GM23338 (cell line): ENCODE results near the gene MRTO4. TPM values are rescaled to one million over a fixed set of nuclear protein-coding genes. Genes with fewer than 3 reads are reported as not detected.
"Not testable (repeated sequence)": the region's sequence is repeated elsewhere in the genome, so short reads cannot be mapped to it uniquely, and the experiment has no call there.

Experiments used
- ATAC-seq: fragments of 200-7000 bp; cut with Tn5 transposase; 3 replicates; pipeline ENCODE4 v1.9.1; 2020
- DNase-seq: peaks from one replicate; pipeline ENCODE4 v3.0.0-alpha.2; 2015; ENCODE audit warnings: low spot score
- H2AFZ ChIP-seq: fragments of 200-600 bp; sonication (generic); 2 replicates; pipeline ENCODE4 v1.8.0; 2016; ENCODE audit warnings: antibody characterized with exemption, mild to moderate bottlenecking, moderate library complexity
- H3F3A ChIP-seq: fragments of 200-600 bp; sonication (generic); replicated peaks from 2 replicates; pipeline ENCODE4 v1.8.0; 2017; ENCODE audit warnings: antibody characterized with exemption, mixed run types, low read depth
- H3K27ac ChIP-seq: fragments of 200-600 bp; sonication (generic); 2 replicates; pipeline ENCODE4 v1.6.1; 2016; ENCODE audit warnings: low read depth
- H3K27me3 ChIP-seq: fragments of 200-600 bp; sonication (generic); 2 replicates; pipeline ENCODE4 v1.8.0; 2016; ENCODE audit warnings: mild to moderate bottlenecking, mixed run types, moderate library complexity; ENCODE audit not compliant: insufficient read depth
- H3K36me3 ChIP-seq: fragments of 200-600 bp; sonication (generic); 2 replicates; pipeline ENCODE4 v1.8.0; 2016; ENCODE audit warnings: mild to moderate bottlenecking; ENCODE audit not compliant: insufficient read depth
- H3K4me1 ChIP-seq: fragments of 200-600 bp; sonication (generic); 2 replicates; pipeline ENCODE4 v1.8.0; 2016; ENCODE audit warnings: mild to moderate bottlenecking, moderate library complexity; ENCODE audit not compliant: insufficient read depth
- H3K4me2 ChIP-seq: fragments of 200-600 bp; sonication (generic); 2 replicates; pipeline ENCODE4 v1.7.1; 2017; ENCODE audit warnings: mixed run types
- H3K4me3 ChIP-seq: fragments of 200-600 bp; sonication (generic); 2 replicates; pipeline ENCODE4 v1.6.1; 2016; ENCODE audit warnings: mixed run types
- H3K79me2 ChIP-seq: fragments of 200-600 bp; sonication (generic); replicated peaks from 2 replicates; pipeline ENCODE4 v1.8.0; 2017; ENCODE audit warnings: mild to moderate bottlenecking; ENCODE audit not compliant: insufficient read depth
- H3K9me2 ChIP-seq: fragments of 200-600 bp; sonication (generic); 2 replicates; pipeline ENCODE4 v1.8.0; 2017; ENCODE audit not compliant: insufficient read depth
- H4K20me1 ChIP-seq: fragments of 200-600 bp; sonication (generic); replicated peaks from 2 replicates; pipeline ENCODE4 v1.8.0; 2017; ENCODE audit warnings: mild to moderate bottlenecking; ENCODE audit not compliant: insufficient read depth
- H3K27ac Mint-ChIP-seq: 2 replicates; pipeline ENCODE4 v1.8.0; 2020; ENCODE audit warnings: inconsistent platforms, mild to moderate bottlenecking, moderate library complexity, mixed read lengths
- H3K27me3 Mint-ChIP-seq: 3 replicates; pipeline ENCODE4 v1.8.0; 2022; ENCODE audit warnings: low read depth, mild to moderate bottlenecking, moderate library complexity, mixed read lengths, inconsistent platforms; ENCODE audit not compliant: insufficient read depth, poor library complexity
- H3K36me3 Mint-ChIP-seq: 3 replicates; pipeline ENCODE4 v1.8.0; 2021; ENCODE audit warnings: low read depth, mild to moderate bottlenecking, inconsistent platforms, moderate library complexity, mixed read lengths
- H3K4me1 Mint-ChIP-seq: 3 replicates; pipeline ENCODE4 v1.8.0; 2020; ENCODE audit warnings: mild to moderate bottlenecking, inconsistent platforms, mixed read lengths
- H3K4me3 Mint-ChIP-seq: 3 replicates; pipeline ENCODE4 v1.8.0; 2021; ENCODE audit warnings: moderate library complexity, mild to moderate bottlenecking, inconsistent platforms, mixed read lengths
- H3K9me3 Mint-ChIP-seq: 3 replicates; pipeline ENCODE4 v1.8.0; 2020; ENCODE audit warnings: moderate library complexity, mild to moderate bottlenecking, inconsistent platforms, mixed read lengths
- CREB1 ChIP-seq: fragments of 250-450 bp; sonication (Bioruptor Pico); IDR thresholded peaks from 2 replicates; pipeline ENCODE4 v1.5.0; 2020; ENCODE audit warnings: low read depth, mild to moderate bottlenecking, moderate library complexity
- CTCF ChIP-seq, 2 experiments: fragments of 200-600 bp in 1 of 2; sonication (generic) in 1 of 2; conservative IDR thresholded peaks; 2 replicates each; pipeline versions ENCODE4 v1.5.1 to v1.6.1; 2016 to 2017; ENCODE audit warnings: antibody characterized with exemption in 2 of 2, low read depth in 2 of 2, mild to moderate bottlenecking in 2 of 2, moderate library complexity in 1 of 2
- ETS1 ChIP-seq: IDR thresholded peaks from 2 replicates; pipeline ENCODE4 v1.6.1; 2016; ENCODE audit warnings: antibody characterized with exemption
- EZH2 ChIP-seq: fragments of 200-600 bp; sonication (generic); IDR thresholded peaks from one replicate; pipeline ENCODE4 v1.8.0; 2017; ENCODE audit warnings: antibody characterized with exemption, mild to moderate bottlenecking, low read depth; ENCODE audit not compliant: unreplicated experiment
- EZH2phosphoT487 ChIP-seq: fragments of 200-600 bp; sonication (generic); IDR thresholded peaks from one replicate; pipeline ENCODE4 v1.8.1; 2018; ENCODE audit warnings: antibody characterized with exemption; ENCODE audit not compliant: unreplicated experiment
- JUNB ChIP-seq: IDR thresholded peaks from one replicate; pipeline ENCODE4 v1.6.1; 2016; ENCODE audit warnings: antibody characterized with exemption; ENCODE audit not compliant: unreplicated experiment
- NANOG ChIP-seq: IDR thresholded peaks from 2 replicates; pipeline ENCODE4 v1.6.1; 2016; ENCODE audit warnings: antibody characterized with exemption, borderline replicate concordance
- STAT1 ChIP-seq: IDR thresholded peaks from one replicate; pipeline ENCODE4 v1.6.1; 2016; ENCODE audit warnings: antibody characterized with exemption; ENCODE audit not compliant: unreplicated experiment
- ZNF114 ChIP-seq: fragments of 250-450 bp; sonication (Bioruptor Pico); IDR thresholded peaks from 2 replicates; pipeline ENCODE4 v1.5.0; 2020; ENCODE audit warnings: mild to moderate bottlenecking, moderate library complexity
- ZNF331 ChIP-seq: fragments of 250-450 bp; sonication (Bioruptor Pico); IDR thresholded peaks from 2 replicates; pipeline ENCODE4 v1.5.0; 2020; ENCODE audit warnings: low read depth, mild to moderate bottlenecking, moderate library complexity
- ZNF462 ChIP-seq: fragments of 250-450 bp; sonication (Bioruptor Pico); IDR thresholded peaks from 2 replicates; pipeline ENCODE4 v1.5.0; 2020; ENCODE audit warnings: mild to moderate bottlenecking, moderate library complexity
- polyA plus RNA-seq: library from polyadenylated mRNA; unstranded; fragments of >200 nt; fragmentation: Nextera tagmentation; extraction: Ambion mirVana; gene quantifications from 2 replicates; pipeline ENCODE4 v1.2.1, GENCODE V29; 2016
- total RNA-seq: library from RNA; depleted of rRNA; stranded (reverse); fragments of >200 nt; shearing (Covaris generic); gene quantifications from 2 replicates; pipeline ENCODE4 v1.2.3, GENCODE V29; 2014

The MRTO4 gene
- total and polyA plus RNA-seq, 2 experiments from 2014 or later = 54.2 to 88.5 TPM

GRCh38 chr1:19288324-19289241, 37.0 kb downstream of the MRTO4 start, which contains the start of gene AKR7A3:
TSS of gene AKR7A3 (minus strand) at chr1:19288770. CDS start at chr1:19288709, 61 bp downstream.
- H3K79me2 ChIP-seq, H3K4me1 ChIP-seq, H3K27ac ChIP-seq, H3K27ac Mint-ChIP-seq, H3K9me2 ChIP-seq, H4K20me1 ChIP-seq, H3K36me3 ChIP-seq, H3F3A ChIP-seq, H3K4me1 Mint-ChIP-seq: not testable (repeated sequence)
- Mint-ChIP-seq H3K27me3 (peaks cover 33% of the 10 kb centered on the region), H3K9me3 (peaks cover 13% of the 10 kb centered on the region), H3K4me3 (peak within 1 kb of the TSS; percentile 69), H3K36me3 (peaks cover 12% of the 10 kb centered on the region; the same call in 2 of the 3 replicates)
- DNase-seq (peak; percentile 66), ATAC-seq (peak; percentile 93)
- TF ChIP-seq CREB1 = 0 out of 2 replicates have a peak, but pooled peaks have one; percentile 7
- TF ChIP-seq EZH2 = peak; percentile 19
- Histone ChIP-seq H2AFZ (peak within 1 kb of the TSS; percentile 72; the same call in 1 of the 2 replicates), H3K4me3 (peak within 1 kb of the TSS; percentile 63), H3K4me2 (peak within 1 kb of the TSS; percentile 89), H3K27me3 (peaks cover 37% of the 10 kb centered on the region)

- 0 out of 2 replicates have a peak, but pooled peaks cover 4% of the 10 kb centered on the region for H3K4me1 ChIP-seq
- H3F3A ChIP-seq = no peaks in the 10 kb centered on the region
- H3K36me3 ChIP-seq = no peaks in the 10 kb centered on the region
- peaks cover 19% of the 10 kb centered on the region for H3K9me3 Mint-ChIP-seq
- H3K36me3 Mint-ChIP-seq = peaks cover 18% of the 10 kb centered on the region
- no peak overlapping the region for H3K27ac Mint-ChIP-seq
- no peak for ATAC-seq
- H3K27me3 Mint-ChIP-seq = peaks cover 33% of the 10 kb centered on the region
- H3K4me1 Mint-ChIP-seq = peaks cover 4% of the 10 kb centered on the region; the same call in 1 of the 3 replicates
- H3K4me3 ChIP-seq = peak overlapping the region; percentile 63
- no peaks in the 10 kb centered on the region for H3K9me2 ChIP-seq
- no peaks in the 10 kb centered on the region for H3K79me2 ChIP-seq
- H3K27me3 ChIP-seq = peaks cover 37% of the 10 kb centered on the region
- no peak overlapping the region for H3K27ac ChIP-seq
- H2AFZ ChIP-seq = peak overlapping the region; percentile 72; the same call in 1 of the 2 replicates
- peak overlapping the region; percentile 69 for H3K4me3 Mint-ChIP-seq
- DNase-seq = no peak
- H4K20me1 ChIP-seq = peaks cover 8% of the 10 kb centered on the region
- H3K4me2 ChIP-seq = peak overlapping the region; percentile 89
- TF ChIP-seq CTCF (conservative IDR thresholded peaks at IDR 0.05; ENCODE audit: low read depth in 2 of 2) = no peak
- TF ChIP-seq ZNF114 (CRISPR knock-in tag) = no peak
- TF ChIP-seq ETS1 = no peak
- no peak for TF ChIP-seq STAT1
- TF ChIP-seq ZNF331 (CRISPR knock-in tag) = no peak
- TF ChIP-seq NANOG = no peak
- TF ChIP-seq EZH2phosphoT487 = no peak
- no peak for TF ChIP-seq ZNF462
- TF ChIP-seq EZH2 = no peak
- TF ChIP-seq JUNB = no peak
- TF ChIP-seq CREB1 = no peak
Measured at GRCh38 chr1:19289244-19289643, 37.6 kb downstream of the MRTO4 start.
